GM21576 (cell line): ENCODE data around the gene PPP1R1A.

Experiments used
- ATAC-seq: cut with Tn5 transposase; IDR thresholded peaks from one replicate; pipeline ENCODE4 v1.9.1; 2021; ENCODE audit warnings: mild to moderate bottlenecking, moderate library complexity; ENCODE audit not compliant: unreplicated experiment

The PPP1R1A gene

GRCh38 chr12:54538136-54538700 is 50.2 kb downstream of the PPP1R1A start:
- ATAC-seq: no peak

GRCh38 chr12:54535474-54535873 is 53.0 kb downstream of the PPP1R1A start:
- ATAC-seq: no peak

GRCh38 chr12:54529581-54529980 is 58.9 kb downstream of the PPP1R1A start:
- ATAC-seq: no peak
